Measurements from ENCODE around the gene RCN2. TPM values are rescaled to one million over a fixed set of nuclear protein-coding genes. Genes with fewer than 3 reads are reported as not detected.

Gene RCN2
- total RNA-seq, 2 experiments from 2014 or later, result 28.7 to 31.8 TPM

DNA sequence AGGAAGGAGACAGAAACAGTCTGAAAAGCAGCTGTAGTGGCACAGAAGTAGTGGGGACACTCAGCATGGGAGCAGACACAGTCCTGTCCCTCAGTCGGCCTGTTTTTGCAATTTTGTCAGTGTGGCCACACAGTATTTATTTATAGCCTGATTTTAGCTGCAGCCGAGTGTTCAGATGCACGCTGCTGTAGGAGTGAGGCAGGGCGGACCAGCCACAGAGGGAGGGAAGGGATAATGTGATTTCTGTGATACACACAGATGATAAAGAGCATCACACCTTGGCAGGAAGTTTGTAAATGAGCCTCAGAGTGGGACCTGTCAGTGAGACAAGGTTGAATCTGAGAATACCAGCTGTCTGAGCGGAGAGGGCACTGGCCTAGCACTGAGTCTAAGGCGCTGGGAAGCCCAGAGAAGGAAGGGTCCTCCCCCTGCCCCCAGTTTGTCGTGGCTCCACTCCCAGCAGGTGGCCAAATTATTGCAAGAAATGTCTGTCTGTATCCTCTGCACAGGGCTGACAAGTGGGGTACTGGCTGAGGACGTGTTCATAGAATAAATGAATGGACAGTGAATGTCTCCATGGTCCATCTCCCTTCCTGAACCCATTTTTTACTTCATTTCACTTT lies 67.2 kb downstream of the RCN2 start:
- H3K27ac Mint-ChIP-seq, result peak overlapping the region; percentile 96
- ChIA-PET POLR2A (interaction anchor here (0.7 to 7.4 kb wide), 5 partner anchors 9 to 25 kb away, joined by 3 to 125 read pairs (median 4); no protein-coding TSS in a partner anchor), CTCF (interaction anchor here (0.9 to 8.2 kb wide), 8 partner anchors 8 to 33 kb away, joined by 3 to 82 read pairs (median 4); no protein-coding TSS in a partner anchor)
- peak overlapping the region; percentile 96 for H3K4me3 Mint-ChIP-seq
- H3K9me3 Mint-ChIP-seq (ENCODE audit: insufficient read depth), result no peaks in the 10 kb centered on the region
- H3K4me1 Mint-ChIP-seq (ENCODE audit: low read depth), result peaks cover 78% of the 10 kb centered on the region
- H3K36me3 Mint-ChIP-seq (ENCODE audit: low read depth), result peaks cover 79% of the 10 kb centered on the region
- no peak for ATAC-seq
- no peak for DNase-seq
- no peaks in the 10 kb centered on the region for H3K27me3 Mint-ChIP-seq (ENCODE audit: low read depth)

DNA sequence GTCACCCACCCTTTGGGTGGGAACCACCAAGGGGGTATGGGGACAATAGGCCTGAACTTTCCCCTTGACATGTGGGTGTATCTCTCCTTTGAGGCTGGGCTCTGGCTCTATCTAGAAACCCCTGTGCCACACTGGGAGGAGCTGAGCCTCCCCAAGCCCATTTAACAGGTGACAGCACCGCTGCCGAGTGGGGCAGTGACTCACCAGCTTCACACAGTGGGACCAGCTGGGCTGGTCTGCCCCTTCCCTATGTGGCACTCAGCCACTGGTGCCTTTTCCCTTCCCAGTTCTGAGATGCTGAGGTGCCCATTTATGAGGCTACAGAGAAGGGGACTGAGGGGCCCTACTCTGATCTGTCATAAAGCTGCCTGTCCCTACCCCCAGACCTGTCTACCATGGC lies 68.4 kb downstream of the RCN2 start:
- Mint-ChIP-seq H3K27me3 (ENCODE audit: low read depth) (no peaks in the 10 kb centered on the region), H3K27ac (peak overlapping the region; percentile 52), H3K4me3 (peak overlapping the region; percentile 49), H3K4me1 (ENCODE audit: low read depth) (peaks cover 79% of the 10 kb centered on the region), H3K9me3 (ENCODE audit: insufficient read depth) (no peaks in the 10 kb centered on the region), H3K36me3 (ENCODE audit: low read depth) (peaks cover 90% of the 10 kb centered on the region)
- DNase-seq, result no peak
- ChIA-PET CTCF (interaction anchor here (8.2 kb wide), 1 partner anchor 25 kb away, joined by 82 read pairs; no protein-coding TSS in a partner anchor), POLR2A (interaction anchor here (1.0 to 7.4 kb wide), 2 partner anchors 11 to 17 kb away, joined by 4 to 125 read pairs; no protein-coding TSS in a partner anchor)
- no peak for ATAC-seq

- ATAC-seq, result no peak
- peak overlapping the region; percentile 64 for H3K4me3 Mint-ChIP-seq
- ChIA-PET POLR2A (no interaction called here), CTCF (interaction anchor here (8.2 kb wide), 1 partner anchor 27 kb away, joined by 82 read pairs; no protein-coding TSS in a partner anchor)
- H3K4me1 Mint-ChIP-seq (ENCODE audit: low read depth), result peaks cover 92% of the 10 kb centered on the region
- no peak for DNase-seq
- no peaks in the 10 kb centered on the region for H3K9me3 Mint-ChIP-seq (ENCODE audit: insufficient read depth)
- peak overlapping the region; percentile 79 for H3K27ac Mint-ChIP-seq
- peaks cover 90% of the 10 kb centered on the region for H3K36me3 Mint-ChIP-seq (ENCODE audit: low read depth)
- H3K27me3 Mint-ChIP-seq (ENCODE audit: low read depth), result no peaks in the 10 kb centered on the region
These were observed 69.8 kb downstream of the RCN2 start for GRCh38 chr15:77001351-77001750.

DNA sequence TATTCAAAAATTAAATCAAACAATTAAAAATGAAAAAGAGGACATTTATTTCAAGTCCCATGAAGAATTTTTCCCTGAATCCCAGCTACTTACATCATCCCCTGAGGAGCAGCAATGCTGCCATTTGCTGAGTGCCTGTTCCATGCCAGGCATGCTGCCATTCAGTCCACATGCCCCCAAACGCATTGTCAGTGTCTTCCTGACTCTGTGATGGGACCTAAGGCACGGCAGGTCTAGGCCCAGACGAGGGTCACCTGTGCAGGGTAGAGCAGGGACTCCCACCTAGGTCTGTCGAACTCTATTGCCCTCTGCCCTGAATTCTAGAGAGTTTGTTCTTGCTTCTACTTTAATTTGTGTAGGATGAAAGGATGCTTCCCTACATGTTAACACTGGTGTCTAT lies 70.4 kb downstream of the RCN2 start:
- no peak for ATAC-seq
- no peaks in the 10 kb centered on the region for H3K9me3 Mint-ChIP-seq (ENCODE audit: insufficient read depth)
- DNase-seq, result no peak
- ChIA-PET CTCF (no interaction called here), POLR2A (no interaction called here)
- H3K36me3 Mint-ChIP-seq (ENCODE audit: low read depth), result peaks cover 90% of the 10 kb centered on the region
- H3K27me3 Mint-ChIP-seq (ENCODE audit: low read depth), result no peaks in the 10 kb centered on the region
- H3K4me3 Mint-ChIP-seq, result peak overlapping the region; percentile 76
- H3K4me1 Mint-ChIP-seq (ENCODE audit: low read depth), result peaks cover 98% of the 10 kb centered on the region
- peak overlapping the region; percentile 95 for H3K27ac Mint-ChIP-seq

GRCh38 chr15:77002436-77002835 lies 70.9 kb downstream of the RCN2 start:
- Mint-ChIP-seq H3K4me1 (ENCODE audit: low read depth) (peaks cover 97% of the 10 kb centered on the region), H3K4me3 (peak overlapping the region; percentile 76), H3K9me3 (ENCODE audit: insufficient read depth) (no peaks in the 10 kb centered on the region), H3K27me3 (ENCODE audit: low read depth) (no peaks in the 10 kb centered on the region), H3K27ac (peak overlapping the region; percentile 95), H3K36me3 (ENCODE audit: low read depth) (peaks cover 89% of the 10 kb centered on the region)
- ATAC-seq (no peak), DNase-seq (peak; percentile 48)
- ChIA-PET CTCF (interaction anchor here (1.2 to 6.5 kb wide), 5 partner anchors 10 to 98 kb away, joined by 3 to 42 read pairs (median 4); no protein-coding TSS in a partner anchor), POLR2A (interaction anchor here (1.2 to 1.3 kb wide), 4 partner anchors 11 to 71 kb away, joined by 3 to 6 read pairs (median 4); partner anchors contain the start of gene RCN2)

GRCh38 chr15:77002954-77003912 lies 71.7 kb downstream of the RCN2 start:
- ATAC-seq (peak; percentile 76), DNase-seq (peak; percentile 88)
- no peaks in the 10 kb centered on the region for H3K27me3 Mint-ChIP-seq (ENCODE audit: low read depth)
- peaks cover 95% of the 10 kb centered on the region for H3K4me1 Mint-ChIP-seq (ENCODE audit: low read depth)
- peak overlapping the region; percentile 95 for H3K27ac Mint-ChIP-seq
- peaks cover 87% of the 10 kb centered on the region for H3K36me3 Mint-ChIP-seq (ENCODE audit: low read depth)
- no peaks in the 10 kb centered on the region for H3K9me3 Mint-ChIP-seq (ENCODE audit: insufficient read depth)
- ChIA-PET POLR2A (interaction anchor here (0.8 to 2.2 kb wide), 6 partner anchors 9 to 71 kb away, joined by 3 to 18 read pairs (median 4); partner anchors contain the start of genes PSTPIP1 and RCN2), CTCF (interaction anchor here (0.5 to 6.5 kb wide), 7 partner anchors 10 to 1138 kb away, joined by 3 to 42 read pairs (median 3); no protein-coding TSS in a partner anchor)
- peak overlapping the region; percentile 76 for H3K4me3 Mint-ChIP-seq

Other genes starting within 250 kb of the RCN2 start
- 10 to 100 TPM; 29.0 to 32.2 TPM for gene SCAPER, start 26.4 kb upstream of the RCN2 start, total RNA-seq
- gene PSTPIP1, start 63.4 kb downstream of the RCN2 start, total RNA-seq, result 100 to 1,000 TPM; 208 to 212 TPM
- 10 to 100 TPM; 17.4 to 18.4 TPM for gene TSPAN3, start 139.4 kb downstream of the RCN2 start, total RNA-seq